Tibial nerve (tissue), 3 donors: Measurements from ENCODE around the gene GXYLT2.

Source experiments
- POLR2A ChIP-seq, 2 donors: fragments of 450-650 bp; IDR thresholded peaks; one replicate each; pipeline ENCODE4 v1.6.1; 2017; ENCODE audit warnings: antibody characterized with exemption in 2 of 2, mild to moderate bottlenecking in 2 of 2, moderate library complexity in 2 of 2
- TF ChIP-seq, protein P1 (sequence below), 5 experiments: fragments of 200-600 bp in 3 of 5; fragments of 450-650 bp in 2 of 5; sonication (generic) in 3 of 5; IDR thresholded peaks; one replicate each; pipeline ENCODE4 v1.5.1; 2016 to 2019; ENCODE audit warnings: antibody characterized with exemption in 5 of 5, mild to moderate bottlenecking in 3 of 5, moderate library complexity in 2 of 5

DNA sequence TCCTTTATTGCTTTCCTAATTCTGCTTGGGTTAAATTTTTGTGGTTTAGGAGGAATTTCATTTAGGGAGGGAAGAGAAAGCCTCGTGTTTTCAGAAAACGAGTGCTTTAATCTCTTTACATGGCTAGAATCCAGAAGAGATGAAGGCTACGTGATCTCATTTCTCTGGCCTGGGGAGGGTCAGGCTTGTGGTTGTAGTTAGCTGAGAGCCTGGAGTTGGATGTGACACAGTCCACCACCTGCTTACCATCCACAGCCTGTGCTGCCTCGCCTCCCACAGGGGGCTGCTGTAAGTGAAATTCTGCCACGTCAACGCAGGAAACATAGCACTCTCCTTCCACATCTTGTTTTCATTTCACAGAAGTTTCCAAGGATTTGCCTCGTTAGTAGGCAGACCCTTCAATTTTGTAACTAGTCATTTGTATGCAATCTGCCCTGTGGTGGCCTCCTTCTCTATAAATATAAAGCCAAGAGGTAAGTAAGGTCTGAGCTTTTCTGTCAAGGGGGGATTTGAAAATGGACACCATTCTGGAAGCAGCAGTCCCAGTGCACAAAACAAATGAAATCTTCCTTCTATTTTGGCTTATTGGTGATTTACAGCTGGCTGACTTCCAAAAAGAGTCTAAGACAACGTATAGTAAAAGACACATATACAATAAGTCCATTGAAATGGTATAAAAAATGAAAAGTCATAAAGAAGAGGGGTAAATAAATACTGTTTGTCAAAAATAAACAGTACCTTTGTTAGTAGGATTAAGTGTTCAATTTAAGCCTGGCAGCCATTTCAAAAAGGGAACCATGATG, 3.4 kb downstream of the GXYLT2 start:
- no peak for TF ChIP-seq POLR2A (IDR thresholded peaks at IDR 0.05)
- TF ChIP-seq, protein P1, sequence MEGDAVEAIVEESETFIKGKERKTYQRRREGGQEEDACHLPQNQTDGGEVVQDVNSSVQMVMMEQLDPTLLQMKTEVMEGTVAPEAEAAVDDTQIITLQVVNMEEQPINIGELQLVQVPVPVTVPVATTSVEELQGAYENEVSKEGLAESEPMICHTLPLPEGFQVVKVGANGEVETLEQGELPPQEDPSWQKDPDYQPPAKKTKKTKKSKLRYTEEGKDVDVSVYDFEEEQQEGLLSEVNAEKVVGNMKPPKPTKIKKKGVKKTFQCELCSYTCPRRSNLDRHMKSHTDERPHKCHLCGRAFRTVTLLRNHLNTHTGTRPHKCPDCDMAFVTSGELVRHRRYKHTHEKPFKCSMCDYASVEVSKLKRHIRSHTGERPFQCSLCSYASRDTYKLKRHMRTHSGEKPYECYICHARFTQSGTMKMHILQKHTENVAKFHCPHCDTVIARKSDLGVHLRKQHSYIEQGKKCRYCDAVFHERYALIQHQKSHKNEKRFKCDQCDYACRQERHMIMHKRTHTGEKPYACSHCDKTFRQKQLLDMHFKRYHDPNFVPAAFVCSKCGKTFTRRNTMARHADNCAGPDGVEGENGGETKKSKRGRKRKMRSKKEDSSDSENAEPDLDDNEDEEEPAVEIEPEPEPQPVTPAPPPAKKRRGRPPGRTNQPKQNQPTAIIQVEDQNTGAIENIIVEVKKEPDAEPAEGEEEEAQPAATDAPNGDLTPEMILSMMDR (IDR thresholded peaks at IDR 0.05): no peak
